Activated T-helper 1 cell treated with anti-CD3 and anti-CD28 coated beads, Interleukin-2, amount 50 U/mL, for 16 hours (primary cell): ENCODE data around the gene DCAF4.
"Not testable (repeated sequence)": the region's sequence is repeated elsewhere in the genome, so short reads cannot be mapped to it uniquely, and the experiment has no call there.

Source experiments
- DNase-seq, 2 donors: peaks; one replicate each; pipeline ENCODE4 v3.0.0-alpha.2; 2020; ENCODE audit warnings: low read depth in 1 of 2, low spot score in 1 of 2

Gene DCAF4

DNA sequence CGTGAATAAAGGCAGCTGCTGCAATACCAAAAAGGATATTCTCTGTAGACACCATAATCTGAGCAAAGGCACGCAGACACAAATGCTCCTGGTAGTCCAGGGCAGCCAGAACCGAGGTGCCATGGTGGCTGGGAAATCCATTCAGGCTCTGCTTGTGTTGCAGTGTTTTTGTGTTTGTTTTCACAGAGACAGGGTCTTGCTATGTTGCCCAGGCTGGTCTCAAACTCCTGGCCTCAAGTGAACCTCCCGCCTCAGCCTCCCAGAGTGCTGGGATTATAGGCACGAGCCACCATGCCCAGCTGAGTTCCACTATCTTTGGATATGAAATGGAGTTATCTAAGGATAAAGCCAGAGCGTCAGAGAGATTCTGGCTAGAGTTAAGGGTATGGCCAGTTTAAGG, 39.8 kb downstream of the DCAF4 start:
- no peak for DNase-seq

GRCh38 chr14:72968316-72968715, 42.1 kb downstream of the DCAF4 start:
- DNase-seq, result no peak

DNA sequence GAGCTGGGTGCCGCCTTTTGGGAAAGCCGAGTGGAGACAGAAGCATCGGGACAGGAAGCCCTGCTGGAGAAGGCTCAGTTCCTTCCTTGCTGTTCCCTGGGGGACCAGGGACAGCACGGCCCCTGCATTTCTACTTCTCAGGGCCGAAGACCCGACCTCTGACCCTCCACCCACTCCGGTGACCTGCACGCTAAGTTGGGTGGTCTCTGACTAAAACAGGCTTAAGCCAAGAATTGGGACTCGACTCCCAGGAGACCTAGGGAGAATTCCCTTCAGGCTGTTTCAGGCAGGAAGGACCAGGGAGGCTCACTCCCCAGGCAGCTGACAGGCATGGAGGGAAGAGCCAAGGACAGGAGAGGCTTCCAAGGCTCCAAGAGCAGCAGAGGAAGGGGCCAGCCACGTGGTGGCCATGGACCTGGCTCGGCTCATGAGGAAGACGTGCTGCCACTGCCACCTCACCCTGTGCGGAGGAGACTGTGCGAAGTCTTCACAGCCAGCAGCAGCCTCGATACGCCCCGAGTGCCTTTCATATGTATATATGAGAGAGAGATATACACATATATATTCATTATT, 43.9 kb downstream of the DCAF4 start:
- no peak for DNase-seq

DNA sequence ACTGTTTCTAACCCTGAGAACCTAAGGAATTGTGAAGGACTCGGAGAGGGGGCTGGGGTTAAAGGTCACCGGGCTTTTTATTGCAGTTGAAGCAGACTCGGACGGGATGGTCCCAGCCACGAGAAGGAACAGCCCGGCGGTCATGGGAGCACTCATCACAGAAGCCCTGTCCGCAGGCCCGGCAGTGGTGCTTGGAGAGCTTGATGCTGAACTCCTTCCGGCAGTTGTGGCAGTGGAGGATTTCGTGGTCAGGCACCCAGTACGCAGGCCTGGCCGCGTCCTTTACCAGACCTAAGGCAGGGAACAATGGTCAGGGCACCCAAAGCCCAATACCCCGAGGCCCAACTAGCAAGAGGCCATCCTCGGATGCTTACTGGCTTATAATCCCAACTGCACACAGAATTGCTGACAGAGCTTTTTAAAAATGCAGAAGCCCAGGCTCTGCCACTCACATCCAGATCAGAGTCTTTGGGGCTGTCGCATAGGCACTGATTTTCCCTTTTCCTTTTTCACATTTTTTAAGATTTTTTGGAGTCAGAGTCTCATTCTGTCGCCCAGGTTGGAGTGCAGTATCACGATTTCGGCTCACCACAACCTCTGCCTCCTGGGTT, 44.7 kb downstream of the DCAF4 start:
- DNase-seq, result no peak

GRCh38 chr14:72974661-72975060, 48.4 kb downstream of the DCAF4 start:
- DNase-seq, result no peak

DNA sequence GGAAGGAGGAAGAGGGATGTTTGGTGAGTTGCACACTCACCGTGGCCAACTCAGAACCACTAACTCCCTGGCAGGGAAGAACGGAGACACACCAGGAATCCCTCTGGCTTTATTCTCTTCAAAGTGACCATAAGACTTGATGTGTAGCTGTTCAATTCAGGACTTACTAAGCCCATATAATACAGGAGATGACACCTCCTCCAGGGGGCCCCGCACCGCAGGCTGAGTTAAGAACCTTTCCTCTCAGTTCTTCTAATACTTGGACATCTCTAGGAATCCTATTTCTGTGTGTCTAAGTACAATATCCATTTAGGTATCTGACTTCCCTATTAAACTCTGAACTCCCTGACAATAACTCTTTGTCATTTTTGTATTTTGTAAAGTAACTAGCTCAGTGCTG, 49.5 kb downstream of the DCAF4 start:
- DNase-seq, result no peak

DNA sequence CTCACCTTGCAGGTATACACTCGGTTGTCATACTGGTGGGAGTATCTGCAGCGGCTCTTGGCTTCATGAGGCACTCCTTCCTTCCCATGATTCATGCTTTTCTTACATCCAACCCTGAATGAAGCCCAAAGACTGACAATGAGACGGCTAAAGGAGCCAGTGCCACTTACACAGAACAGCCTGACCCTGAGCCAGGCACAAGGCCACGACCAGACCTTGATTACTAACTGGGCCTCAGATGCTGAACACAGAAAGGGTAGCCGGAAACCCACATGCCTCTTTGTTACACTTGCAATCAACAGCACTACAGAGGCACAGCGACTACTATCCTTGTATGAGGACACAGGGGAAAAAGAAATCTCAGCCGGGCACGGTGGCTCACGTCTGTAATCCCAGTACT, 52.6 kb downstream of the DCAF4 start:
- DNase-seq, result no peak

DNA sequence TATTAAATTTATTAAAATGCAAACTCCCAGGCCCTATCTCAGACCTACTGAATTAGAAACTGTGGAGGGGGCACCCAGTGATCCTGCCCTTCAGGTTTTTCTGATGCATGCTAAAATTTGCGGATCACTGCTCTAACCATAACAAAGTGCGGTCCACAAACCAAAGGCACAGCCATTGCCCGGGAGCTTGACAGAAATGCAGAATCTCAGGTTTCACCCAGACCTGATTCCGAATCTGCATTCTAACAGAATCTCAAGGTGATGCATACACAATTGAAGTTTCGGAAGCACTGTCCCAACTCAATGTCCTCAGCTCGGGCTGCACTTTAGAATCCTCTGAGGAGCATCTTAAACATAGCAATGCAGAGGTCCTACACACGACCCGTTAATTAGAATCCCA, 54.6 kb downstream of the DCAF4 start:
- no peak for DNase-seq

DNA sequence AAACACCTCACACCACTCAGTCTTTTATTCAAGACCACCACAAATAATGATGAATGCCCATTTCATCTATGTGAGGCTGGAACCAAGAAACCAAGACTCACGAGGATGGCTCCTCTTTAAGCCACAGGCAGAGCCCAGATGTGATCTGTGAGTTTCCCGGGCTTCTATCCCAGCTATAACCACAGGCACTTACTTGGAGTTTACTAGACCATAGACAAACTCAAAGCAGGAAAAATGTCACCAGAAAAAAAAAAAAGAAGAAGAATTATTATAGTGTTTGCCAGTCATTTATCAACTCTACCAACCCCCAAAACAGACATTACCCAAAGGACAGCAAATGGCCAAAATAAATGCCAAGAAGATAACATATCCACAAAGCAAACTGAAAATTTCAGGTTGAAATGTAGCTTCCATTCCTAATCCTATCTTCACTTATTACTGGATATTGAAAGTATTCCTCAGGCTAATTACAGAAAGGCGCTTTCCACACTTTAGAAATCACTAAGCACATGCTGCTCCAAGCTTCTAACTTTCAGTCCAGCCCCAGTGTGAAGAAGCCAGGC, 56.0 kb downstream of the DCAF4 start:
- DNase-seq, result no peak

DNA sequence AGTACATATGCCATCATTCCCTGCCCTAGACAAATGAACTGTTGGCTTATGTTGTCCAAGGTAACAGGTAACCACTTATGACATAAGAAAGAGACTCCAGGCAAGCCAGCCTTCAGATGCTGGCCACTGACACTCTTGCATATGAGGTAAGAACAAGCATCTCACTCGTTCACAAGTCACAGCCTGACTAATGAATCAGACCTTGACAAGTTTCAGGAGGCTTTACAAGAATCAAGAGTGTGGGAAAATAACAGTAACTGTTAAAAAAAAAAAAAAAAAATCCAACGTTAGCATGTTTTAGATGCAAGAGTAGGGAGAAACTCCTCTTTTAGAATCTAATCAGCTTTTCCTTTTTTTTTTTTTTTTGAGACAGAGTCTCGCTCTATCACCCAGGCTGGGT, 60.0 kb downstream of the DCAF4 start:
- no peak for DNase-seq

DNA sequence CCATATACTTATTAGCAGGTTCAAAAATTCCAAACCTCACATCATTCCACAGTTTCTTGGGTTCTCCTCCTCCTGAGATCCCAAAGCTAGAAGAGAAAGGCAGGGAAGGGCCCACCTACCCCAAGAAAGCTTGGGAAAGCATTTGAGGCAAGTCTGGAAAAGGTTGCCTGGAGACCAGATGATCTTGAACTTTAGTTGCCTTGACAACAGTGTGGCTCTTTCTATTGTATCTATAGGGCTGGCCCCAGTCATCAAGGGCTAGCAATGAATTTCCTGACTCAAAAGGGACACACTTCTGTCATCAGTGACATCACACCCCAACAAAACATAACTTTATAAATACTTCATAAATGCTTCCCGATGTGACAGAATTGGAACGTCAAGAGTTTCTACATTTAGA, 60.6 kb downstream of the DCAF4 start:
- no peak for DNase-seq

DNA sequence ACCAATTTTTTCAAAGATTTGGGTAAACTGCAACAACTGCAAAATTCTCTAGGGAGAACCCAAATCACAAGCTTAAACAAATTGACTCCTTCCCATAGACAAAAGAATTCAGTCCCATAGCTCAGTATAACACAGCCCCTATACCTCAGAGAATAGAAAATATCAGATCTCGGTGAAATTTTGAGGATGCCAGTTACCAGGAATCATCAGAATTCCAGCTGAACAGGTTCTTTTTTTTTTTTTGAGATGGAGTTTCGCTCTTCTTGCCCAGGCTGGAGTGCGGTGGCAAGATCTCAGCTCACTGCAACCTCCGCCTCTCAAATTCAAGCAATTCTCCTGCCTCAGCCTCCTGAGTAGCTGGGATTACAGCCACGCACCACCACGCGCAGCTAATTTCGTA, 63.9 kb downstream of the DCAF4 start:
- no peak for DNase-seq

DNA sequence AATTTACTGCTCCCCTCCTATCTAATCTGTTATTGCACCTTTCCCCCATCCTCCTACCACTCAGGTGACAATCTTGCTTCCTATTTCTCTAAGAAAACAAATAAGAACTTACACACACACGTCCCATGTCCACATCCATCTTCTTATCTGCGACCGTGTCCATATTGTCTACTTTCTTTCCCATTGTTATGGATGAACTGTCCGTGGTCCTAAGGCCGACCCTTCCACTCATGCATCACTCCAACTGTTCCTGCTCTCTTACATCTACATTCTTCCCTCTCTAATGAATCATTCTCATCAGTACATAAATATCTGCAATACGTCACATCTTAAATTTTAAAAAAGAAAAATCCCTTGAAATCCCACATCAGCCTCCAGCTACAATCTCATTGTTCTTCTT, 70.7 kb downstream of the DCAF4 start:
- no peak for DNase-seq

DNA sequence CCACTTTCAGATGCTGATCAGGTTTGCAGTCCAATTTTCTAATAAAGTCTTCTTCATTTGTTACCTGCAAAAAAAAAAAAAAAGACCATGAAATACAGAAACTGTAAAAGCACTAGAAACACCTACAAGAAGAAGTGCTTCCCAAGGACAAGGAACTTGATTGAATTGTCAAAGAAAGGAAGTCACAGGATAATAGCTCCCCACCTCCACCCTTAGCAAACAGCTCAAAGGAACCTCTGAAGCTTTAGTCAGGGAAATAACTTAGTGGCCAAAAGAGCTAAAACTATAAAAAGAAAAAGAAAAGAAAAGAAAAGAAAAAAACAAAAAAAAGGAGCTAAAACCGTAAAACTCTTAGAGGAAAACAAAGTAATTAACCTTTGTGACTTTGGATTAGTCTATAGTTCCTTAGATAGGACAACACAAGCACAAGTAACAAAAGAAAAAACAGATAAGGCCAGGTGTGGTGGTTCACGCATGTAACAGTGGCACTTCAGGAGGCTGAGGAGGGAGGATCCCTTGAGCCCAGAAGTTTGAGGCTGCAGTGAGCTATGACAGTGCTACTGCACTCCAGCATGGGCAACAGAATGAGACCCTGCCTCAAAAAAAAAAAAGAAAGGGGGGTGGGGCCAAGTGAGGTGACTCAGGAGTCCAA, 72.1 kb downstream of the DCAF4 start:
- no peak for DNase-seq

- no peak for DNase-seq
Measured at GRCh38 chr14:72999316-72999715, 73.1 kb downstream of the DCAF4 start.

DNA sequence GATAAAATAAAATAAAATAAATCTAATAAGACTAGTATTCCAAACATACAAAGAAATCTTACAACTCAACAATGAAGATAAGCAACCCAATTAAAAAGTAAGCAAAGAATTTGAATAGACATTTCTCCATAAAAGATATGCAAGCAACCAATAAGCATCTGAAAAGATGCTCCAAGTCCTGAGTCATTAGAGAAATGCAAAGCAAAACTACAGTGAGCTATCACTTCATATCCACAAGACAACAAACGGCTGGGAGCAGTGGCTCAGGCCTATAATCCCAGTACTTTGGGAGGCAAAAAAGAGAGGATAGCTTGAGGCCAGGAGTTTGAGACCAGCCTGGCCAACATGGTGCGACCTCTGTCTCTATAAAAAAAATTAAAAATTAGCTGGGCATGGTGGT, 73.8 kb downstream of the DCAF4 start:
- DNase-seq, result no peak

GRCh38 chr14:73003681-73004080, 77.4 kb downstream of the DCAF4 start:
- DNase-seq, result no peak

DNA sequence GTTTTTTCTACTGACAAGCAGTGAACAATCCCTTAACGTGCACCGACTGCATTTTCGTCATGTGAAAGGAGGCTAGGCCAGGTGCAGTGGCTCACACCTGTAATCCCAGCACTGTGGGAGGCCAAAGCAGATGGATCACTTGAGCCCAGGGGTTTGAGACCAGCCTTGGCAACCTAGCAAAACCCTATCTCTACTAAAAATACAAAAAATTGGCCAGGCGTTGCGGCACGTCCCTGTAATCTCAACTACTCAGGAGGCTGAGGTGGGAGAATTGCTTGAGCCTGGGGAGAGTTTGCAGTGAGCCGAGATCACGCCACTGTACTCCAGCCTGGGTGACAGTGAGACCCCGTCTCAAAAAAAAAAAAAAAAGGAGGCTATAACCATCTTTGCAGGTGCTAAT, 78.4 kb downstream of the DCAF4 start:
- not testable (repeated sequence) for DNase-seq

DNA sequence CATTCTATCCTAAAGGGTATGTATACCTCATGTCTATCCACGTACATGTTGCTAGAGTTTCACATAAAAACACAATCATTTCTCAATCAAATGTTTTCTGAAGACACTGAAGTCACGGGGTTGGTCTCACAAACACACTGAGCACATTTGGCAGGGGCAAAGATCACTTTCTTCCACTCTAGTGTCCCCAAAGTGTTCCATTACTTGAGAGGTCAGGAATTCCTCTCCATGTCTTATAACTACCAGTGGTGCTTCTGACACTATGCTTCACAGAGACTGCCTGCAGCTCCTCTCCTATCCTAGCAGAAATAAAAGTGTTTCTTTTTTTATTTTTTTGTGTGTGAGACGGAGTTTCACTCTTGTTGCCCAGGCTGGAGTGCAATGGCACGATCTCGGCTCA, 81.6 kb downstream of the DCAF4 start:
- DNase-seq, result no peak

GRCh38 chr14:73008501-73008900, 82.2 kb downstream of the DCAF4 start:
- DNase-seq, result no peak
